ENCODE measurements around the gene ITPR1. TPM values are rescaled to one million over a fixed set of nuclear protein-coding genes. Genes with fewer than 3 reads are reported as not detected.
A peak's percentile ranks its signal among the peaks of the same experiment; 100 is the strongest.

Gene ITPR1
- total RNA-seq, 1 experiment from 2014 or later, result 48.5 TPM

- DNase-seq, result no peak
- Histone ChIP-seq H3K9me3 (ENCODE audit: low read length) (no peaks in the 10 kb centered on the region), H3K9me2 (replicated peaks; ENCODE audit: low read length) (no peaks in the 10 kb centered on the region), H3K36me3 (ENCODE audit: low read depth, low read length) (no peaks in the 10 kb centered on the region), H3K27me3 (ENCODE audit: low read length) (no peaks in the 10 kb centered on the region), H3K4me2 (ENCODE audit: low read length) (no peak overlapping the region), H2AFZ (ENCODE audit: low read length) (no peak overlapping the region), H3K79me2 (ENCODE audit: low read length) (no peaks in the 10 kb centered on the region), H3K4me1 (ENCODE audit: insufficient read depth, low read length) (peaks cover 19% of the 10 kb centered on the region), H3K4me3 (ENCODE audit: low read length) (no peak overlapping the region), H3F3A (ENCODE audit: low read length, unreplicated experiment) (no peaks in the 10 kb centered on the region), H3K9ac (ENCODE audit: low read length) (no peak overlapping the region), H3K27ac (ENCODE audit: low read length) (no peak overlapping the region), H4K20me1 (ENCODE audit: low read length) (no peaks in the 10 kb centered on the region)
- CTCF ChIA-PET, result no interaction called here
- POLR2A ChIA-PET (ENCODE audit: unreplicated experiment), result no interaction called here
- ATAC-seq, result no peak
- no TSS peak for BruUV-seq (replicated peaks)
- no peak for TF ChIP-seq EZH2phosphoT487 (IDR thresholded peaks at IDR 0.05; ENCODE audit: borderline replicate concordance, low read length)
- no peak for TF ChIP-seq EZH2 (IDR thresholded peaks at IDR 0.05; ENCODE audit: low read length, unreplicated experiment)
- no peak for TF ChIP-seq CTCF (conservative IDR thresholded peaks at IDR 0.05; ENCODE audit: low read depth, low read length)
- intact Hi-C loops (cut with micrococcal nuclease), result no loop called here
Observed at GRCh38 chr3:4749567-4750002, 256.4 kb downstream of the ITPR1 start.

- Histone ChIP-seq H3K27ac (ENCODE audit: low read length) (no peak overlapping the region), H4K20me1 (ENCODE audit: low read length) (no peaks in the 10 kb centered on the region), H3K36me3 (ENCODE audit: low read depth, low read length) (no peaks in the 10 kb centered on the region), H3K9ac (ENCODE audit: low read length) (no peak overlapping the region), H3K9me2 (replicated peaks; ENCODE audit: low read length) (no peaks in the 10 kb centered on the region), H3K79me2 (ENCODE audit: low read length) (no peaks in the 10 kb centered on the region), H2AFZ (ENCODE audit: low read length) (no peak overlapping the region), H3K27me3 (ENCODE audit: low read length) (no peaks in the 10 kb centered on the region), H3K9me3 (ENCODE audit: low read length) (no peaks in the 10 kb centered on the region), H3K4me3 (ENCODE audit: low read length) (no peak overlapping the region), H3K4me1 (ENCODE audit: insufficient read depth, low read length) (peaks cover 13% of the 10 kb centered on the region), H3F3A (ENCODE audit: low read length, unreplicated experiment) (no peaks in the 10 kb centered on the region), H3K4me2 (ENCODE audit: low read length) (no peak overlapping the region)
- BruUV-seq (replicated peaks), result no TSS peak
- TF ChIP-seq EZH2 (IDR thresholded peaks at IDR 0.05; ENCODE audit: low read length, unreplicated experiment) (no peak), EZH2phosphoT487 (IDR thresholded peaks at IDR 0.05; ENCODE audit: borderline replicate concordance, low read length) (no peak), CTCF (conservative IDR thresholded peaks at IDR 0.05; ENCODE audit: low read depth, low read length) (no peak)
- DNase-seq (no peak), ATAC-seq (no peak)
- ChIA-PET CTCF (no interaction called here), POLR2A (ENCODE audit: unreplicated experiment) (interaction anchor here (0.5 to 0.8 kb wide), 2 partner anchors 33 to 45 kb away, joined by 3 to 7 read pairs; no protein-coding TSS in a partner anchor)
- intact Hi-C loops (cut with micrococcal nuclease), result no loop called here
Observed at GRCh38 chr3:4750306-4750968, 257.3 kb downstream of the ITPR1 start.

- no peak for TF ChIP-seq CTCF (conservative IDR thresholded peaks at IDR 0.05; ENCODE audit: low read depth, low read length)
- TF ChIP-seq EZH2phosphoT487 (IDR thresholded peaks at IDR 0.05; ENCODE audit: borderline replicate concordance, low read length), result no peak
- TF ChIP-seq EZH2 (IDR thresholded peaks at IDR 0.05; ENCODE audit: low read length, unreplicated experiment), result no peak
- H3K4me3 ChIP-seq (ENCODE audit: low read length), result no peak overlapping the region
- BruUV-seq (replicated peaks), result no TSS peak
- ChIA-PET POLR2A (ENCODE audit: unreplicated experiment) (interaction anchor here (0.5 to 0.8 kb wide), 2 partner anchors 34 to 45 kb away, joined by 3 to 7 read pairs; no protein-coding TSS in a partner anchor), CTCF (no interaction called here)
- intact Hi-C loops (cut with micrococcal nuclease), result no loop called here
- DNase-seq (no peak), ATAC-seq (no peak)
- no peak overlapping the region for H3K4me2 ChIP-seq (ENCODE audit: low read length)
- H3K36me3 ChIP-seq (ENCODE audit: low read depth, low read length), result no peaks in the 10 kb centered on the region
- H3F3A ChIP-seq (ENCODE audit: low read length, unreplicated experiment), result no peaks in the 10 kb centered on the region
- H4K20me1 ChIP-seq (ENCODE audit: low read length), result no peaks in the 10 kb centered on the region
- no peaks in the 10 kb centered on the region for H3K9me2 ChIP-seq (replicated peaks; ENCODE audit: low read length)
- H2AFZ ChIP-seq (ENCODE audit: low read length), result no peak overlapping the region
- H3K27ac ChIP-seq (ENCODE audit: low read length), result 0 out of 2 replicates have a peak overlapping the region, but pooled peaks have one; percentile 7
- H3K27me3 ChIP-seq (ENCODE audit: low read length), result no peaks in the 10 kb centered on the region
- no peaks in the 10 kb centered on the region for H3K79me2 ChIP-seq (ENCODE audit: low read length)
- H3K9me3 ChIP-seq (ENCODE audit: low read length), result no peaks in the 10 kb centered on the region
- H3K9ac ChIP-seq (ENCODE audit: low read length), result no peak overlapping the region
- peaks cover 11% of the 10 kb centered on the region for H3K4me1 ChIP-seq (ENCODE audit: insufficient read depth, low read length)
Observed at GRCh38 chr3:4751029-4751501, 257.9 kb downstream of the ITPR1 start.
